MM.1S (cell line): ENCODE measurements around the gene ADCY2.

ENCODE experiments used
- DNase-seq: peaks from one replicate; pipeline ENCODE4 v3.0.0-alpha.2; 2015
- H2AFZ ChIP-seq: fragments of 300-600 bp; sonication (generic); 2 replicates; pipeline ENCODE4 v1.6.0; 2016; ENCODE audit warnings: antibody characterized with exemption, low read length
- H3F3A ChIP-seq: fragments of 300-600 bp; sonication (generic); 2 replicates; pipeline ENCODE4 v1.6.1; 2016; ENCODE audit warnings: mild to moderate bottlenecking, antibody characterized with exemption, low read length, moderate library complexity, mixed read lengths; ENCODE audit not compliant: insufficient read depth
- H3K27ac ChIP-seq: fragments of 300-600 bp; sonication (generic); 2 replicates; pipeline ENCODE4 v1.5.1; 2016; ENCODE audit warnings: mild to moderate bottlenecking, low read length
- H3K27me3 ChIP-seq: fragments of 300-600 bp; sonication (generic); replicated peaks from 2 replicates; pipeline ENCODE4 v1.6.0; 2016; ENCODE audit warnings: low read length; ENCODE audit not compliant: insufficient read depth
- H3K36me3 ChIP-seq: fragments of 300-600 bp; sonication (generic); replicated peaks from 2 replicates; pipeline ENCODE4 v1.6.1; 2016; ENCODE audit warnings: mild to moderate bottlenecking, low read length, mixed read lengths; ENCODE audit not compliant: insufficient read depth
- H3K4me1 ChIP-seq: fragments of 300-600 bp; sonication (generic); 2 replicates; pipeline ENCODE4 v1.6.1; 2016; ENCODE audit warnings: low read length, mixed read lengths
- H3K4me2 ChIP-seq: fragments of 300-600 bp; sonication (generic); 2 replicates; pipeline ENCODE4 v1.6.0; 2016; ENCODE audit warnings: low read depth, low read length
- H3K4me3 ChIP-seq: fragments of 300-600 bp; sonication (generic); 2 replicates; pipeline ENCODE4 v1.5.1; 2016; ENCODE audit warnings: low read length, mixed read lengths
- H3K79me2 ChIP-seq: fragments of 300-600 bp; sonication (generic); 2 replicates; pipeline ENCODE4 v1.6.1; 2016; ENCODE audit warnings: mixed run types, low read length, mixed read lengths
- H3K9ac ChIP-seq: fragments of 300-600 bp; sonication (generic); 2 replicates; pipeline ENCODE4 v1.6.1; 2016; ENCODE audit warnings: low read length, mixed read lengths
- H3K9me2 ChIP-seq: fragments of 300-600 bp; sonication (generic); replicated peaks from 2 replicates; pipeline ENCODE4 v1.6.1; 2016; ENCODE audit warnings: mild to moderate bottlenecking, low read length, mixed read lengths; ENCODE audit not compliant: insufficient read depth
- H3K9me3 ChIP-seq: fragments of 300-600 bp; sonication (generic); replicated peaks from 2 replicates; pipeline ENCODE4 v1.6.1; 2016; ENCODE audit warnings: mild to moderate bottlenecking, low read length, mixed read lengths; ENCODE audit not compliant: insufficient read depth
- H4K20me1 ChIP-seq: fragments of 300-600 bp; sonication (generic); 2 replicates; pipeline ENCODE4 v1.6.1; 2016; ENCODE audit warnings: mild to moderate bottlenecking, low read length, moderate library complexity, mixed read lengths; ENCODE audit not compliant: insufficient read depth
- EZH2 ChIP-seq: fragments of 300-600 bp; sonication (generic); optimal IDR thresholded peaks from 2 replicates; pipeline ENCODE3; 2017; ENCODE audit warnings: low read depth, mild to moderate bottlenecking, antibody characterized with exemption, low read length, mixed read lengths
- EZH2phosphoT487 ChIP-seq: fragments of 300-600 bp; sonication (generic); IDR thresholded peaks from 2 replicates; pipeline ENCODE4 v1.6.1; 2018; ENCODE audit warnings: antibody characterized with exemption, low read length
- TF ChIP-seq, protein P1 (sequence below): fragments of 300-600 bp; sonication (generic); IDR thresholded peaks from 2 replicates; pipeline ENCODE4 v1.5.1; 2016; ENCODE audit warnings: antibody characterized with exemption, low read length, mixed read lengths

Gene ADCY2

DNA sequence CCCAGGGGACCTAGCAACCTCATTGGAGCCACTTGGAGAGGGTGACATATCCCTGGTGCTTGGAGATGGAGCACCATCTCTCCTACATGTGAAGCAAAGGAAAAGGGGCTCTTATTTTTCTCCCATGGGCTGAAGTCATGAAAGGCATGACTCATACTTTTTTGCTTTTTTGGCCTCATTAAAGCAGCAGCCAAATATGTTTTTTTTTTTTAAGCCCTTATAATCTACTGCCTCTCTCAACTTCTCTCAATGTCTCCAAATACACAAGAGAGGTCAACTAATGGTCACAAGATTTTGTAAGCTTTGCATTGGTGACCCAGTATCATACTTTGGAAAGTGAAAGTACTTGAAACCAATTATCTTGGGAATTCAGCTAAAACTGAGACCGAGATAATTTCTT lies 456.6 kb downstream of the ADCY2 start:
- Histone ChIP-seq H3K79me2 (no peaks in the 10 kb centered on the region), H3K4me1 (no peaks in the 10 kb centered on the region), H3K4me3 (no peak overlapping the region), H3K9me3 (no peaks in the 10 kb centered on the region), H3K27me3 (no peaks in the 10 kb centered on the region), H3K36me3 (no peaks in the 10 kb centered on the region), H3F3A (no peaks in the 10 kb centered on the region), H3K4me2 (no peak overlapping the region), H3K27ac (no peak overlapping the region), H3K9me2 (no peaks in the 10 kb centered on the region), H2AFZ (no peak overlapping the region), H4K20me1 (no peaks in the 10 kb centered on the region), H3K9ac (no peak overlapping the region)
- DNase-seq, result no peak
- TF ChIP-seq EZH2phosphoT487 (no peak), EZH2 (no peak)
- TF ChIP-seq, protein P1, sequence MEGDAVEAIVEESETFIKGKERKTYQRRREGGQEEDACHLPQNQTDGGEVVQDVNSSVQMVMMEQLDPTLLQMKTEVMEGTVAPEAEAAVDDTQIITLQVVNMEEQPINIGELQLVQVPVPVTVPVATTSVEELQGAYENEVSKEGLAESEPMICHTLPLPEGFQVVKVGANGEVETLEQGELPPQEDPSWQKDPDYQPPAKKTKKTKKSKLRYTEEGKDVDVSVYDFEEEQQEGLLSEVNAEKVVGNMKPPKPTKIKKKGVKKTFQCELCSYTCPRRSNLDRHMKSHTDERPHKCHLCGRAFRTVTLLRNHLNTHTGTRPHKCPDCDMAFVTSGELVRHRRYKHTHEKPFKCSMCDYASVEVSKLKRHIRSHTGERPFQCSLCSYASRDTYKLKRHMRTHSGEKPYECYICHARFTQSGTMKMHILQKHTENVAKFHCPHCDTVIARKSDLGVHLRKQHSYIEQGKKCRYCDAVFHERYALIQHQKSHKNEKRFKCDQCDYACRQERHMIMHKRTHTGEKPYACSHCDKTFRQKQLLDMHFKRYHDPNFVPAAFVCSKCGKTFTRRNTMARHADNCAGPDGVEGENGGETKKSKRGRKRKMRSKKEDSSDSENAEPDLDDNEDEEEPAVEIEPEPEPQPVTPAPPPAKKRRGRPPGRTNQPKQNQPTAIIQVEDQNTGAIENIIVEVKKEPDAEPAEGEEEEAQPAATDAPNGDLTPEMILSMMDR, result no peak

DNA sequence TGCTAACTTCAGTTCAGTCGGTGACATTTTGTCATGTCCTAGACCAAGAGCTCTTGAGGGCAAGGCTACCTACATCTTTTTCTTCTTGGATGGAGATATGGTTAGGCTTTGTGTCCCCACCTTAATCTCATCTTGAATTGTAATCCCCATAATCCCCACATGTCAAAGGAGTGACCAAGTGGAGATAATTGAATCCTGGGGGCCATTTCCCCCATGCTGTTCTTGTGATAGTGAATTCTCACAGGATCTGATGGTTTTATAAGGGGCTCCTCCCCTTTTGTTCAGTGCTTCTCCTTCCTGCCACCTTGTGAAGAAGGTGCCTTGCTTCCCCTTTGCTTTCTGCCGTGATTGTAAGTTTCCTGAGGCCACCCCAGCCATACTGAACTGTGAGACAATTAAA lies 457.1 kb downstream of the ADCY2 start:
- TF ChIP-seq EZH2phosphoT487 (no peak), EZH2 (no peak)
- TF ChIP-seq, protein P1, result no peak
- Histone ChIP-seq H4K20me1 (no peaks in the 10 kb centered on the region), H3K9me2 (no peaks in the 10 kb centered on the region), H3F3A (no peaks in the 10 kb centered on the region), H2AFZ (no peak overlapping the region), H3K27me3 (no peaks in the 10 kb centered on the region), H3K36me3 (no peaks in the 10 kb centered on the region), H3K79me2 (no peaks in the 10 kb centered on the region), H3K9ac (no peak overlapping the region), H3K9me3 (no peaks in the 10 kb centered on the region), H3K4me2 (no peak overlapping the region), H3K4me1 (peaks cover 4% of the 10 kb centered on the region), H3K27ac (no peak overlapping the region), H3K4me3 (no peak overlapping the region)
- no peak for DNase-seq

DNA sequence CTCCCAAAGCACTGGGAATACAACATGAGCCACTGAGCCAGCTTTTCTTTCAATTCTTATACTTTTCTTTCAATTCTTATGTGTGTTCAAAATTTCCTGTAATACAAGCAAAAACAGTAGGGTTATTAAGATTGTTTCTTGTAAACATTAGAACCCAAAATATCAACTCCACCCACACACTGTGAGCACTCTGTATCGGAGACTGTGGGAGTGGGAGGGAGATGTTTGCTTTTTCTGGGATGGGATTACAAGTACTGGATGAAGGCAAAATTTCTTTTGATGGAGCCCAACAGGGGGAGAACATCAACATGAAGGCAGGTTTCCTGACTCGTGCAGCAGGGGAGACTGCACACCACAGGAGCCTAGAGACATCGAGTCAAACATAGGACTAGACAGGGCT lies 459.7 kb downstream of the ADCY2 start:
- TF ChIP-seq EZH2phosphoT487 (no peak), EZH2 (no peak)
- TF ChIP-seq, protein P1, result no peak
- Histone ChIP-seq H3K36me3 (peaks cover 6% of the 10 kb centered on the region; the same call in 1 of the 2 replicates), H4K20me1 (no peaks in the 10 kb centered on the region), H3K79me2 (no peaks in the 10 kb centered on the region), H3K4me1 (peaks cover 20% of the 10 kb centered on the region), H3K27ac (no peak overlapping the region), H3K9me3 (no peaks in the 10 kb centered on the region), H2AFZ (no peak overlapping the region), H3K4me2 (no peak overlapping the region), H3K27me3 (no peaks in the 10 kb centered on the region), H3F3A (peaks cover 8% of the 10 kb centered on the region; the same call in 1 of the 2 replicates), H3K9me2 (no peaks in the 10 kb centered on the region), H3K9ac (no peak overlapping the region), H3K4me3 (no peak overlapping the region)
- no peak for DNase-seq
